HG03521 (cell line): ENCODE data around the gene TMEM165.

Experiments
- ATAC-seq: cut with Tn5 transposase; IDR thresholded peaks from one replicate; pipeline ENCODE4 v1.9.1; 2021; ENCODE audit warnings: mild to moderate bottlenecking, moderate library complexity; ENCODE audit not compliant: unreplicated experiment

The TMEM165 gene

DNA sequence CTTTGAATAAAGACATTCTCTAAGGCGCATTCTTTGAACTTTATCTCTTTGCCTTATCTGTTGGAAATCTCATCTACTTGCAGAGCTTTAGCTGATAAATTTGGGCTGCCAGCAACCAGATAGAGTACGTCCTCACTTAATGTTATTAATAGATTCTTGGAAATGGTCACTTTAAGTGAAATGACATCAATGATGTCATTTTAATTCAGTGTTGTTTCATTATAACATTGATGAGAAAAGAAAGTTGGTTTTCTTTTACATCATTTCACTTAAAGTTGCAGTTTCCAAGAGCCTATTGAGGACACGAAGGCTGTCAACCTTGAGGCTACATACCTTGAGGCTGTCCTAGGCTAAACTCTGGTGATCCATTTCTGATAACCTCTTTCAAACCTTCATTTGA, 9.3 kb downstream of the TMEM165 start:
- ATAC-seq = no peak

GRCh38 chr4:55406545-55406944, 10.8 kb downstream of the TMEM165 start:
- no peak for ATAC-seq

DNA sequence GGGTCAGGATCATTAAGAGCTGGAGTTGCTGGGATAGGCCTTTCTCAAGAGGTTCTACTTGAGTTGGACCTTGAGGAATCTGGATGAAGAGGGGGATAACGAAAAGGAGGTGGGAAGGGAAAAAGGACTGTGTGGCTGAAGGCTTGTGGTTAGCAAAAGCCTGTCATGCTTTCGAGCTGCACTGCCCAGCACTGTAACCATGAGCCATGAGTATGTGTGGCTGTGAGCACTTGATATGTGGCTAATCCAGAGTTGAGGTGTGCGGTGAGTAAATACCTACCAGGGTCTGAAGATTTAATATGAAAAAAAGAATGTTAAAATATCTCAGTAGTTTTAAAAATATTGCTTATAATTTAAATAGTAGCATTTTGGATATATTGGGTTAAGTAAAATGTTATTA, 11.4 kb downstream of the TMEM165 start:
- ATAC-seq = no peak

GRCh38 chr4:55407764-55408163, 12.0 kb downstream of the TMEM165 start:
- no peak for ATAC-seq

- ATAC-seq = peak; percentile 73
Measured at GRCh38 chr4:55409468-55410171, 13.9 kb downstream of the TMEM165 start.

DNA sequence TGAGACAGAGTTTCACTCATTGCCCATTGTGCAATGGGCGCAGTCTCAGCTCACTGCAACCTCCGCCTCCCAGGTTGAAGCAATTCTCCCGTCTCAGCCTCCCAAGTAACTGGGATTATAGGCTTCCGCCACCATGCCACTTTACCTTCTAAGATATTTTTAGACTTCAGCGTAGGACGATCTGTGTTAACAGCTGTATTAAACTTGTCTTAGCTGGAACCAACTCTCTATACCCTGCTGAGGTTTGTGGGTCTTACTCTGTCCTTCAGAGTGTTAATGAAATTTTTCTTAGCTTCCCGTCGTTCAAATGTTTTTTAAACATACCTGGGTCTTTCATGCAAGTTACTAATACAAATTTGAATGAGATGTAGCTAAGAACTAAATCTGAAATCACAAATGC, 14.7 kb downstream of the TMEM165 start:
- no peak for ATAC-seq

DNA sequence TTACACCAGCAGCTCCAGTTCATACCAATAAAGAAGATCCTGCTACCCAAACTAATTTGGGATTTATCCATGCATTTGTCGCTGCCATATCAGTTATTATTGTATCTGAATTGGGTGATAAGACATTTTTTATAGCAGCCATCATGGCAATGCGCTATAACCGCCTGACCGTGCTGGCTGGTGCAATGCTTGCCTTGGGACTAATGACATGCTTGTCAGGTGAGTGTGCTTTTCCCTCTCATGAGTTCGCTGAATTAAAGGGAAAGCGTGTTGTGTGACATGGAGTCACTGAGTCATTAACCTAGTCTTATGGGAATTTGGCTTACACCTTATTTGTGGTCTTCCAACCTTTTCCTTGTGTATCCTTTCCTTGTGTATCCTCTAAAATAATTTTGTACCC, 15.9 kb downstream of the TMEM165 start:
- ATAC-seq = no peak

DNA sequence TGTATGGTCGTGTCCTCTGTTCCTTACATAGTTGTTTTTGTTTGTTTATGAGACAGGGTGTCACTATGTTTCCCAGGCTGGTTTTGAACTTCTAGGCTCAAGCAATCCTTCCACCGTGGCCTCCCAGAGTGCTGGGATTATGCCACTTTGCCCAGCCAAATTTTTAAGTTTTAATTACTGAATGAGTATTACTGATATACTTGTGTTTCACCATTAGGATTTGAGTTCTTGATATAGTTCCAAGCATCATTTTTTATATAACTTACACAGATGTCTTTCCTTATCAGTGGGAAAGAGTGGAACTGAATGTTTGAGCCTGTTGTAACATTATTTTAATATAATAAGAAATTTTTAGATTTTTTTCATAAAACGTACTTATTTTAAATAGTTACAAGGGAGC, 20.4 kb downstream of the TMEM165 start:
- no peak for ATAC-seq

DNA sequence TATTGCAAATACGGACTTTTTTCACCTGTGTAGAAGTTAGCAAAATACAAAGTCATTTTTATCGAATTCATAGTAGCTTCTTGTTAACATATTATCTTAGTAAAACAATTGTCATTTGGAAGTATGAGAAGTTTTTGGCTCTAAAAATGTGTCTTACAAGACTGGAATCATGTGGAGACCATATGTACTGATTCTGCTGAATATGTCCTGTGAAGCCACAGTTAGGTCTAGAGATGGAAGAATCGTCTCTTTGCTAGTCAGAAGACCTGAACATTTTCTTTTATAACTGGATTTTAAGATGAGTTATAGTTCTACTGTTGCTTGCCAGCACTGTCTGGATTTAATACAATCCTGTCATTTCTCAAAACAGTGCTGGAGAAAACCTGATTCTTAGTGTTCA, 29.0 kb downstream of the TMEM165 start:
- no peak for ATAC-seq

GRCh38 chr4:55431710-55432336, 36.1 kb downstream of the TMEM165 start:
- ATAC-seq = no peak

DNA sequence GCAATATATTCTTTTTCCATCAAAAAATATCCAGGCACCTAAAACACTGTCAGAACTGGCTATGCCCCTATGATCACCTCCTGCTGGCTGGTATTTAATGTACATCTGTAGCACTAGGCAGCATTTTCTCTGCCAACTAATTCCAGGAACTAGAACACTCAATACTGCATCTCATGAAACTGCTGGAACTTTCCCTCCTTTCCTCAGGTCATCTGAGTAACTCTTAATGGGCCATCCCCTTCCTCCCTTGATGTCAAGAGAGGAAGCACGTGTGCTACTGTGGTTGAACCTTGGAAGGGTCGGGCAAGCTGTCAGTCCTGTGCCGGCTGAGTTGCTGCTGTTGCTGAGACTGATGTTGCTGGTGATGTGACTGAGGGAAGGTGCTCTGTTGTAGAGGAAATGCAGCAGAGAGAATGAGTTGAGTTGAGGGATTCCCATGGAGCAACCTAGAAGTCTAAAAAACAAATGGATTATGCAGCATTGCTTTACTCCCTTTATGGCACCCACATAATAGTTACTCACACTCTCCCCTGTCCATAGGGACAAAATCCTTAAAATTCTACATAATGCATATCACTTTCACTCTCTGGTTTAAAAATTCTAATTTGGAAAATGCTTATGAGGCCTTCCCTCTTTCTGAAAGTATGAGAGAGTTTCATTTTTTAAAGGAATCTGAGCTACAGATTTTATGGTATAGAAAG, 39.5 kb downstream of the TMEM165 start:
- ATAC-seq = no peak

DNA sequence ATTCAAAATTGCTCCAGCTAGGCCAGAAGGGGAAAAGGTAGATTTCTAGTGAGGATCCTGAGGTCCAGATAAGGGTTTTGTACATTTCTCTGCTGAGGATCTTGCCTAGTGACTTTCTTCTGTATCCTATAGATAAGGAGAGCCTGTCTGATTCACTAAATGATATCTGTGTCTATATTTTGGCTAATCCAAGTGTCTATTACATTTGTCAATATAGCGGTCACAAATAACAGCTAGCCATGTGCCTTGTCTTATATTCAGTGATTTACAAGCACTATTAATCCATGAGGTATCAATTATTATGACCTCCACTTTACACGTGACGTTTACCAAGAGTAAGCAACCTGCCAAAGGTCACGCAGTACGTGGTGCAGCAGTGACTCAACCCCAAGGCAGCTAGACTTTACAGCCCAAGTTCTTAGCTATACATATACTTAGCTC, 41.6 kb downstream of the TMEM165 start:
- ATAC-seq = no peak

GRCh38 chr4:55437823-55438222, 42.1 kb downstream of the TMEM165 start:
- ATAC-seq = no peak

- ATAC-seq = no peak
Measured at GRCh38 chr4:55438314-55438713, 42.6 kb downstream of the TMEM165 start.

- ATAC-seq = no peak
Measured at GRCh38 chr4:55439023-55439422, 43.3 kb downstream of the TMEM165 start.

DNA sequence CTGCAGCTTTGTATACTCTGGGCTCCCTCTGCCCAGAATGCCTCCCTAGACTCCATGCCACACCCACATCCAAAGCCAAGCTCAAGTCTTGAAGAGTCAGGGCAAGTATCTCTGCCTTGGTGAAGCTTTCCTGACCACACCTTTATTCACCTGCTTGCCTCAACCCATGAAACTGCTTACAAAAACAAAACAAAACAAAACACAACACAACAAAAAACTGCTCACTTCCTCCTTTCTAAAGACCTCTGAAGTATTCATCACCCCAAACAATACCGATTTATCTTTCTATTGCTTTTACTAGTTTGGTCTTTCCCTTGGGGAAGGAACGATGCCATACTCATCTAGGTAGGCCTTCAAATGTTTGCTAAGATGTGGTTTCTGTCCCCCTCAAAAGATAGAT, 45.0 kb downstream of the TMEM165 start:
- ATAC-seq = no peak

DNA sequence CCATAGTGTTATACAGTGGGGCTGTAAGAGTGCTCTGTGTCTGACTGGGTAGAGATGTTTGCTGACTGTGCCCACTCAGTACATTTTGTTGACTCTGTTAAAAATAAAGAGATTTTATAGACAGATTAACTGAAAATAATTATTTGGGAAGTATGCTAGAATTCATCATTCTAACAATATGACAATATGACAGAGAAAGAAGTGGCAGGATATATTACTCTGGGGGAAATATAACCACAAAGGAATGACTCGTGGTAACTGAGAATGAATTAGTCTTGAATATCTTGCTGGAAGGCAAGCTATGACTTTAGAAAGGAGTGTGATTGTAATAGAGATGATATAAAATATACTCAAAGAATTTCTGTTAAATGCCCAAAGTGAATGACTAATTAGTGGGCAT, 46.8 kb downstream of the TMEM165 start:
- ATAC-seq = no peak

GRCh38 chr4:55444827-55445226, 49.1 kb downstream of the TMEM165 start:
- no peak for ATAC-seq

GRCh38 chr4:55445921-55446577, 50.3 kb downstream of the TMEM165 start:
- no peak for ATAC-seq

DNA sequence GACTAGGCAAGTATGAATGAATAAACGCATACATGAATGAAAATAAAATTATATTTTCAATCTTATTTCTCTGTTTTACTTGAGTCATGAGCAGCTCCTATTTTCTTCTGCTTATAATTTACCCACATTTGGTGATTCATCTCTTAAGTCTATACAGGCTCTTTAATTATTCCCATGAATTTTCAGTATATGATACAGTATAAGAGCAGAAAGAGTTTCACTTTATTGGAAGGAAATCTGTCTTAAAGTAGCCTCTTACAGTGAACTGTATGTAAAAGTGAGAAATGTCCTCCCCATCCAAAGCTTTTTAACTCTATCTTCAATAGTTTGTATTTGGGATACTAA, 50.8 kb downstream of the TMEM165 start:
- ATAC-seq = no peak

- no peak for ATAC-seq
Measured at GRCh38 chr4:55447108-55447708, 51.5 kb downstream of the TMEM165 start.
